Gastrocnemius medialis (tissue), 4 donors: Measurements from ENCODE around the gene ITGAE. TPM values are rescaled to one million over a fixed set of nuclear protein-coding genes. Genes with fewer than 3 reads are reported as not detected.

Experiments used
- ATAC-seq, 2 donors: fragments of 150-250 bp; one replicate each; pipeline ENCODE4 v1.9.1; 2016
- DNase-seq, 2 donors: peaks; one replicate each; pipeline ENCODE4 v3.0.0-alpha.2; 2019
- H3K27ac ChIP-seq, 4 donors: fragments of 200-600 bp; sonication (generic); 1 replicate in 1 of 4; 2 replicates in 3 of 4; pipeline ENCODE4 v1.5.1; 2016 to 2018; ENCODE audit warnings: mild to moderate bottlenecking in 2 of 4, moderate library complexity in 1 of 4
- H3K27me3 ChIP-seq, 3 donors: fragments of 200-600 bp; sonication (generic) in 2 of 3; 1 replicate in 1 of 3; 2 replicates in 2 of 3; pipeline versions ENCODE4 v1.5.1 to v1.6.0; 2016 to 2019; ENCODE audit warnings: mild to moderate bottlenecking in 1 of 3, moderate library complexity in 1 of 3
- H3K36me3 ChIP-seq, 2 donors: fragments of 200-600 bp; sonication (generic) in 1 of 2; one replicate each; pipeline ENCODE4 v1.5.1; 2017 to 2018
- H3K4me1 ChIP-seq, 2 donors: fragments of 200-600 bp; sonication (generic) in 1 of 2; one replicate each; pipeline ENCODE4 v1.5.1; 2016 to 2017; ENCODE audit warnings: mild to moderate bottlenecking in 2 of 2
- H3K4me3 ChIP-seq, 4 donors: fragments of 200-600 bp; sonication (generic) in 3 of 4; 1 replicate in 1 of 4; 2 replicates in 3 of 4; pipeline ENCODE4 v1.5.1; 2016 to 2019; ENCODE audit warnings: mild to moderate bottlenecking in 2 of 4
- H3K9me3 ChIP-seq, 3 donors: fragments of 200-600 bp; sonication (generic) in 2 of 3; 1 replicate in 1 of 3; 2 replicates in 2 of 3; pipeline ENCODE4 v1.5.1; 2016 to 2019
- POLR2A ChIP-seq, 2 donors: fragments of 450-650 bp; IDR thresholded peaks; one replicate each; pipeline ENCODE4 v1.6.1; 2017; ENCODE audit warnings: antibody characterized with exemption in 2 of 2, mild to moderate bottlenecking in 2 of 2, moderate library complexity in 2 of 2
- in situ Hi-C, 4 donors: fragments of 200-750 bp; cut with MboI; loops; one replicate each; pipeline versions ENCODE4 v1.15.0 to v1.8.0; 2017; ENCODE audit warnings: low sequenced_read_pairs in 4 of 4
- intact Hi-C: fragments of 100-400 bp; cut with DNase I; formaldehyde crosslinking; loops from one replicate; pipeline ENCODE4 v1.15.1; 2023; ENCODE audit warnings: low total_unique reads
- total RNA-seq, 4 donors: library from RNA; depleted of rRNA; stranded (reverse); fragments of >200 nt; gene quantifications; one replicate each; pipeline versions ENCODE4 v1.1.0 to v1.2.3, GENCODE V29; 2016
- TF ChIP-seq, protein P1 (sequence below), 5 experiments: fragments of 450-650 bp in 3 of 5; fragments of 200-600 bp in 2 of 5; sonication (generic) in 2 of 5; IDR thresholded peaks in 4 of 5; conservative IDR thresholded peaks in 1 of 5; 1 replicate in 4 of 5; 2 replicates in 1 of 5; pipeline ENCODE4 v1.5.1; 2016 to 2019; ENCODE audit warnings: antibody characterized with exemption in 5 of 5, mild to moderate bottlenecking in 3 of 5, moderate library complexity in 3 of 5

ITGAE gene
- total RNA-seq, 4 donors from 2014 or later, result 10.8 to 25.0 (median 23.5) TPM

DNA sequence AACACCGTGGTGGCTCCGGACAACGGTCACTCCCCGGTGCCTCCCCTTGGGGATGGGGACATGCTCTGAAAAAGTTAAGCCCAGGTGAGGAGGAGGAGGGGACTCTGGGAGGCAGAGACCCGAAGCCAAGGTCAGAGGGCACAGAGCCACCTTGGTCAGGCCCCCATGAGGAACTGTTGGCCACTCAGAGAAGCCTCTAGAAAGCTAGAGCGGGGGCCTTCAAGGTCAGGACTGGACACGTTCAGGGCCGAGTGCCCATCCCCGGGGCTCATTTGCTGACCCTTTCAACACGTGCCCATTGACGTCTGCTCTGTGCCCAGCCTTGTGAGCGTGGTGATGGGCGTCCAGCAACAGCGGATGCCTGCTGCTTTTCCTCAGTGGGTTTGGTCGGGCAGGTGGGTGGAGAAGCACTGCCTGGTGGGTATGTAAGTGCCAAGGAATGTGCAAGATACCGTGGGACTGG lies 39.0 kb downstream of the ITGAE start:
- in situ Hi-C loops (no loop called here), intact Hi-C loops (no loop called here)
- TF ChIP-seq POLR2A (IDR thresholded peaks at IDR 0.05), result no peak
- TF ChIP-seq, protein P1, sequence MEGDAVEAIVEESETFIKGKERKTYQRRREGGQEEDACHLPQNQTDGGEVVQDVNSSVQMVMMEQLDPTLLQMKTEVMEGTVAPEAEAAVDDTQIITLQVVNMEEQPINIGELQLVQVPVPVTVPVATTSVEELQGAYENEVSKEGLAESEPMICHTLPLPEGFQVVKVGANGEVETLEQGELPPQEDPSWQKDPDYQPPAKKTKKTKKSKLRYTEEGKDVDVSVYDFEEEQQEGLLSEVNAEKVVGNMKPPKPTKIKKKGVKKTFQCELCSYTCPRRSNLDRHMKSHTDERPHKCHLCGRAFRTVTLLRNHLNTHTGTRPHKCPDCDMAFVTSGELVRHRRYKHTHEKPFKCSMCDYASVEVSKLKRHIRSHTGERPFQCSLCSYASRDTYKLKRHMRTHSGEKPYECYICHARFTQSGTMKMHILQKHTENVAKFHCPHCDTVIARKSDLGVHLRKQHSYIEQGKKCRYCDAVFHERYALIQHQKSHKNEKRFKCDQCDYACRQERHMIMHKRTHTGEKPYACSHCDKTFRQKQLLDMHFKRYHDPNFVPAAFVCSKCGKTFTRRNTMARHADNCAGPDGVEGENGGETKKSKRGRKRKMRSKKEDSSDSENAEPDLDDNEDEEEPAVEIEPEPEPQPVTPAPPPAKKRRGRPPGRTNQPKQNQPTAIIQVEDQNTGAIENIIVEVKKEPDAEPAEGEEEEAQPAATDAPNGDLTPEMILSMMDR (IDR thresholded peaks at IDR 0.05 in 4 of 5, conservative IDR thresholded peaks at IDR 0.05 in 1 of 5), result no peak
- DNase-seq (no peak), ATAC-seq (no peak)
- Histone ChIP-seq H3K27me3 (no peaks in the 10 kb centered on the region), H3K9me3 (no peaks in the 10 kb centered on the region), H3K4me1 (no peaks in the 10 kb centered on the region), H3K36me3 (no peaks in the 10 kb centered on the region), H3K4me3 (no peak overlapping the region), H3K27ac (no peak overlapping the region)

DNA sequence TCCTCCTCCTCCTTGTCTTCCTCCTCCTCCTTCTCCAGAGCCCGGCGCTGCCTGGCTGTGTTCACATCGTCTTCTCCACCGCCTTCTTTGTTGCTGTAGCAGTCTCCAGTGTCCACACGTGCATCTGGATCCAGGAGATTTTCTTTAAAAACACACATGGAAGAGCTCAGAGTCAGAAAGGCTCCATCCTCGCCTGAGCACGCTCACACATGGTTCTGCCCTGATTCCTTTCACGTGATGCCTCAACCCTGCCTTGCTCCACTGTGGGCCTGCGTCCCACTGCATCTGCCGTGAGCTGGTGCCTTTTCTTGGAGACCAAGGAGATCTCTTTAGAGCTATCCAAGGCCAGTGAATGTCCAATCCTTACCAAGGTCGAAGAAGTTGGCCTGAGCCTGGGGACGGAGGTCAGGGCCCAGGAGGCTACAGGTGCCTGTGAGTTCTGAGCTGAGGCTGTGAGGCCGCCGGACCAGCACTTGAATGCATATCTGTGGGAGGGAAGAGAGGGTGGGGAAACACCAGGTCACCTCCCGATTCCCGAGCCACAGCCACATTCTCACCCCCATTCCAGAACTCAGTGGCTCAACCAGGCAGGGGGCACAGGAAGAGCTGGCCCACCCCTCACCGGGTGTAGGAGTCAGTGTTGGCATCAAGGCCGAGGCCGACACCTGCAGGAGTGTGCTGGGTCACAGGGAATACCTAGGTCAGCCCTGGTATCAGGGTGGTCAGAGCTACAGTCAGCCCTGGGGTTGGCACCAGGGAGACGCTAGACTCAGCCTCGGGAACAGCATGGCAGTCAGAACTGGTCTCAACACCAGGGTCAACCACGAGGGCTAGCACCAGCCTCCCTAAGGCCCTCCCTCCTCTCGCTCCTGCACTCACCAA lies 39.7 kb downstream of the ITGAE start:
- in situ Hi-C loops (no loop called here), intact Hi-C loops (no loop called here)
- DNase-seq, result no peak
- no peak overlapping the region for H3K27ac ChIP-seq
- no peaks in the 10 kb centered on the region for H3K9me3 ChIP-seq
- TF ChIP-seq POLR2A (IDR thresholded peaks at IDR 0.05), result no peak
- TF ChIP-seq, protein P1 (IDR thresholded peaks at IDR 0.05 in 4 of 5, conservative IDR thresholded peaks at IDR 0.05 in 1 of 5), result no peak
- no peaks in the 10 kb centered on the region for H3K36me3 ChIP-seq
- ATAC-seq, result no peak
- H3K4me3 ChIP-seq, result no peak overlapping the region
- no peaks in the 10 kb centered on the region for H3K4me1 ChIP-seq
- H3K27me3 ChIP-seq, result no peaks in the 10 kb centered on the region

DNA sequence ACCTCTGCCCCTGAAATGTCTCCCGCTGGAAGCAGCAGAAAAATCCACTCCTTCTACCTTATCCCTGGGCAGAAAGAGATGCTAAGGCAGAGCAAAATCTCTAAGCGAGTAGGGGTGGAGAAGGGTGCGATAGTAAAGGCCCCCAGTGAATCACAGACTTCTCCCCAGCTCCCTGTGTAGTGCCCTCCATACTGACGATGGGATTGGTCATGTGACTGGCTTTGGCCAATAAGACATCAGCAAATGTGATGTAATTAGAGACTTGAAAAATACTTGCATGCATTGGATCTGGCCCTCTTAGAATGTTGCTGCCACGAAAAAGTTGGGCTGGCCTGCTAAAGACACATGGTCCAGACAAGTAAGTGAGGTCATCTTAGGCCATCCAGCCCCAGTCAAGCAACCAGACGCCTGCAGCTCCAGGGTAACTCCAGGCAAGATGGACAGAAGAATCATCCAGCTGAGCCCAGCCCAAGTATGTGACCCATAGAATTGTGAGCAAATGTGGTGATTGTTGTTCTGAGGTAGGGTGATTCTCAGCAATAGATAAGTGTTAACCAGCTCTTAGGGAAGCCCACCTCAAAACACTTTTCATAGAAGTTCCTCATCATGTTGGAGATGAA lies 41.3 kb downstream of the ITGAE start:
- H3K4me1 ChIP-seq, result no peaks in the 10 kb centered on the region
- no peak overlapping the region for H3K4me3 ChIP-seq
- H3K27ac ChIP-seq, result no peak overlapping the region
- in situ Hi-C loops (no loop called here), intact Hi-C loops (no loop called here)
- ATAC-seq (no peak), DNase-seq (no peak)
- no peak for TF ChIP-seq POLR2A (IDR thresholded peaks at IDR 0.05)
- TF ChIP-seq, protein P1 (IDR thresholded peaks at IDR 0.05 in 4 of 5, conservative IDR thresholded peaks at IDR 0.05 in 1 of 5), result no peak
- no peaks in the 10 kb centered on the region for H3K9me3 ChIP-seq
- H3K36me3 ChIP-seq, result no peaks in the 10 kb centered on the region
- peaks cover 0 to 5% (median 4%) of the 10 kb centered on the region in 3 donors for H3K27me3 ChIP-seq

DNA sequence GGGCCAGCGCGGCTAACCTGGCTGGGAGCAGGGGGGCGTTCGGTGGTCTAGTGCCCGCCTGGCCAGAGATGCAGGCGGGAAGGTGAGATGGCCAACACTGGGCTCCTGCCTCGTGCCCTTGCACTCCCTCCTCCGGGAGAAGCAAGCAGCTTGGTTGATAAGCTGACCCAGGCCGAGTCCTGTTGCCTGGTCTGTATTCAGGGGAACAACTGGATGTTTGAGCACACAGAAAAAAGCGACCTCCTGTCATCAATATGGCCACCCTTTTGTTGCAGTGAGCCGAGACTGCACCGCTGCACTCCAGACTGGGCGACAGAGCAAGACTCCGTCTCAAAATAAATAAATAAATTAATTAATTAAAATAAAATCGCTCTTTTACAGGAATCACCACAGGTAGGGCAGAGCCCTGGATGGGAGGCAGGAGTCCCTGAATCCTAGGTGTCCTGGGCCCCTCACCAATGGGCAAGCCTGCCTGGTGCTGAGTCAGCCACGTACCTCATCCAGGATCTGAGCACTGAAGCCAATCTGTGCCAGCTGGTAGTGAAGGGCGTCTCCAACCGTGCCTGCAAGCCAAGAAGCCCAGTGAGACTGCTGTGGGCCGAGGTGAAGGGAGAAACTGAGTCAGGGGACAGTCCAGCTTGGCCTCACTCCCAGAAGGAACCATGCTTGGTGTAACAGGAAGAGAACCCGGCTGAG lies 45.5 kb downstream of the ITGAE start:
- H3K4me3 ChIP-seq, result no peak overlapping the region
- intact Hi-C loops (no loop called here), in situ Hi-C loops (no loop called here)
- H3K27ac ChIP-seq, result no peak overlapping the region
- no peaks in the 10 kb centered on the region for H3K9me3 ChIP-seq
- ATAC-seq, result no peak
- no peaks in the 10 kb centered on the region for H3K36me3 ChIP-seq
- peaks cover 0 to 18% (median 12%) of the 10 kb centered on the region in 3 donors for H3K27me3 ChIP-seq
- DNase-seq, result no peak
- TF ChIP-seq POLR2A (IDR thresholded peaks at IDR 0.05), result no peak
- TF ChIP-seq, protein P1 (IDR thresholded peaks at IDR 0.05 in 4 of 5, conservative IDR thresholded peaks at IDR 0.05 in 1 of 5), result no peak
- H3K4me1 ChIP-seq, result no peaks in the 10 kb centered on the region
